NCI-H2107 treated with DMSO at 0.1 percent for 48 hours (cell line): ENCODE measurements around the gene DPP6.
"Not testable (repeated sequence)": the region's sequence is repeated elsewhere in the genome, so short reads cannot be mapped to it uniquely, and the experiment has no call there.

Experiments
- DNase-seq: peaks from one replicate; lab custom pipeline; 2025; ENCODE audit not compliant: unreplicated experiment; lab: John Stamatoyannopoulos, UW

The DPP6 gene

GRCh38 chr7:154072395-154073181 lies 20.4 kb downstream of the DPP6 start:
- DNase-seq, result peak; percentile 30

DNA sequence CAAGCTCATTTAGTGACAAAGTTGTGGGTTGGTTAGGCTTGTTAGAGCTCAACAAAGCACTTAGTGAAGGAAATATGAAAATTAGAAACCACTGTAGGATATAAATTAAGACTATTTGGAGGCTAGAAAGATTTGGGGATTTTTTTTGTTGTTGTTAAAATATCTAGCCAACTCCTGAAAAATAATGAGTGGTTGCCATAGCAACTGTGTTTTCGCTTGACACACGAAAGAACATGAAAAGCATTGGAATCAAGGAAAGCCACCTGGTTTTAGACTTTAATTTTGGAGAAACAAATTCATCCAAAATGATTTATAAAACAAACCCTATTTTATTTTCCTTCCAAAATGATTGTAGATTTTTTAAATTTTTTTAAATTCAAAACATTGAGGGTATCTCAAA lies 26.3 kb downstream of the DPP6 start:
- not testable (repeated sequence) for DNase-seq

DNA sequence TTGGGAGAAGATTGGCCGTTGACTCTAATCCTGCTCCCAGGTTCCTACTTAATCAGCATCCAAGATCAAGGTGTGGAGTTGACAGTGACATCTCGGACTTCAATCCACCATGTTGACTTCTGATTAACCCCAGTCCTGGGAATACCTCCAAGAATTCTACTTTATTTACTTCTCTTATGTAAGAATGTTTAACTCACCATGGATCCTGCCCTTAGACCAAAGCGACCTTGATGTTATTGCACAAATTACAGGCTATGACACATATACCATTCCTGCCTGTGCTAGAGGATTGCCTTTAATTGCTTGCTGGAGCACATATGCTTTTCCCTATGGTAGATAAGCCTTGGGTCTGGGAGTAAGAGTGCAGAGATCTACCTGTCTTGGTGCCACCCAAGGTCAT lies 28.1 kb downstream of the DPP6 start:
- DNase-seq, result not testable (repeated sequence)

DNA sequence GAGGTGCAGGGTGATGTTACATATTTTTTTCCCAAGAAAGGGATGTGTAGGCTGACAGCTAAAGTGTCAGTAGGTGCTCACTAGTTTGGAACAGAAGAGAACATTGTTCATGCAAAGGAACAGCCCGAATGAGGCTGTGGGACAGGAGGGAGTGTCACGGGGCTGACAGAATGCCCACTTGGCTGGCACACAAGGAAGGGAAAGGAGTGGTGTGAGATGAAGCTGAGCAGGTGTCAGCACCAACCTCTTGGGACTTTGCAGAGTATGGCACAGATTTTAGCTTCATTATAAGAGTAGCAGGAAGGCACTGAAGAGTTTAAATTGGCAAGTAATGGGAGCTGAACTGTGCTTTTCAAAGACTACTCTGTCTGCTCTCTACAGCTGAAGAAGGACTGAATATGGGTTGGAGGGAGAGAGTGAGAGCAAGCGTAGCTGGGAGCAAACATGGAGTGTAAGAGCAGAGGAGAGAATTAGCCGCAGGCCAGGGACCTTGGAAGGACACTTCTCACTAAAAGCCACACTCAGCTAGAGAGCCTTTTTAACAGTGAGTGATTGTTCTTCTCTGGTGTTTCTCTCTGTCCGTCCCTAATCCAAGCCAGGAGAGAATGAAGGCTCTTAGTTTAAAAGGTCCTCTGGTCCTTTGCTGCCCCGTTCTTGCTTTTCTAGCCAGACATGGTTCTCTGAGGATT lies 35.0 kb downstream of the DPP6 start:
- peak; percentile 14 for DNase-seq

DNA sequence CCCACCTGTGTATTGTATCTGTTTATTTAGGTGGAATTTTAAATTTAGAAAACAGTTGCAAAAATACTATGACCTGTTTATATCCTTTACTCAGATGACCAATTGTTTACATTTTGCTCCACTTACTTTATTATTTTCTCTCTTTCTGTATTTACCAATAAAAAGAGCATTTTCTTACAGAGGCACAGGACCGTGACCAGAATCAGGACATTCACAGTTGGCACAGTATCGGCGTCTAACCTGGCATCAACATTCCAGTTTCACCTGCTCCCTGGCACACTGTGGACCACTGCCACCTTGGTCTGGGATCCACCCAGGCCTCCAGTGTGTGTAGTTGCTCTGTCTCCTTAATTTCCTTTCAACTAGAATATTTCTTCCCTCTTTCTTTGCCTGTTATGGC lies 39.9 kb downstream of the DPP6 start:
- not testable (repeated sequence) for DNase-seq

DNA sequence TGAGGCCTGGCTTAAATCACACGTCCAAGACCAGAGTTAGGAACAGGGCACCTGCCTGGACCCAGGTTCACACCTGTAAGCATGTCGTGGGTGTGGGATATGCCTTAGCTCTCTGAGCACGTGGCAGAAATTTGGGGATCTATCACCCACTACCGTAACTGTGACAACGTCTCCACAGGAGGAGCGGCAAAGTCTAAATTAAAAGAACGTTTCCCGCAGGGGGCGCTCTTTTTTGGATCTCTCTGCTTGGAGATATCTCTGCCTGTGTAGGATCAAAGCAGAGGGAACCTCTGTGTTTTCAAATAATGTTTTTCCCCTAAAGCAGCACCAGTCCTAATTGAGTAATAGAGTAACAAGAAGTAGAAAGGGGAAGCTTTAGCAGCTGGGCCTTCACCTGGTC lies 43.0 kb downstream of the DPP6 start:
- not testable (repeated sequence) for DNase-seq

- not testable (repeated sequence) for DNase-seq
These were observed 52.9 kb downstream of the DPP6 start for GRCh38 chr7:154105063-154105462.

GRCh38 chr7:154109615-154110014 lies 57.4 kb downstream of the DPP6 start:
- not testable (repeated sequence) for DNase-seq

DNA sequence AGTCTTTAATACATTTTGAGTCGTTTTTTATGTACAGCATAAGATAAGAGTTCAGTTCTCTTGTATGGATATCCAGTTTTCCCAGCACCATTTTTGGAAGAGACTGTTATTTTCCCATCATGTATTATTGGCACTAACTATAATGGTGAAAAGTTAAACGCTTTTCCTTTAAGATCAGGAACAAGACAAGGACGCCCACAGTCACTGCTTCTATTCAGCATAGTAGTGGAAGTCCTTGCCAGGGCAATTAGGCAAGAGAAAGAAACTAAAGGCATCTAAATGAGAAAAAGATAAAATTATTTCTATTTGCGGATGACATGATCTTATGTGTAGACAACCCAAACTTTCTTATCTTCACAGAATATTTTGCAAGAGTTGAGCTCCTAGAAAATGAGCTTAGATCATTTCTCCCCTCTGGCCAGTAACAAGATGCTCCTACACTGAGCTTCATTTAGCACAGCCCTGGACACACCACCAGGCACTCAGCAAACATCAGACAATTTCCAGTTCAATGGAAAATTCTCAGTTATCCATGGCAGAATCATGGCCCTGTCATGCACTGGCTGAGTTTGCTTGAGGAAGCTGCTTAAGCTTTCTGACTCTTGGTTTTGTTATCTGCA lies 61.6 kb downstream of the DPP6 start:
- DNase-seq, result not testable (repeated sequence)

- not testable (repeated sequence) for DNase-seq
These were observed 65.5 kb downstream of the DPP6 start for GRCh38 chr7:154117411-154118390.

- not testable (repeated sequence) for DNase-seq
These were observed 68.6 kb downstream of the DPP6 start for GRCh38 chr7:154120825-154121224.

DNA sequence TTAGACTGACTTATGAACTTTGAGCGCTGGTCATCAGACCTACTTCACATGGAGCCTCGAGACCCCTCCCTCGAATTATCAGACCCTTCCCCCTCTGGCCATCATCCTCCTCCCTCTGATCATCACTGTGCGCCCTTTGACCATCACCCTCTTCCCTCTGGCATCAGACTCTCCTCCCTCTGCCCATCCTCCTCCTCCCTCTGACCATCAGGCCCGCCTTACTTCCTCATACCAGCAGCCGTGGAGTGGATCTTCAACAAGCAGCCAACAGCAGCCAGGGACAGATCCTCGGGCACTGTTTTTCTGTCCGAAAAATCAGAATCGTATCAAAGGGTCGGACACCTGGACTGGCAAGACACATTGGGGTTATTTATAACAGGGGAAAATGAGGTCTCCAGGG lies 70.5 kb downstream of the DPP6 start:
- not testable (repeated sequence) for DNase-seq

DNA sequence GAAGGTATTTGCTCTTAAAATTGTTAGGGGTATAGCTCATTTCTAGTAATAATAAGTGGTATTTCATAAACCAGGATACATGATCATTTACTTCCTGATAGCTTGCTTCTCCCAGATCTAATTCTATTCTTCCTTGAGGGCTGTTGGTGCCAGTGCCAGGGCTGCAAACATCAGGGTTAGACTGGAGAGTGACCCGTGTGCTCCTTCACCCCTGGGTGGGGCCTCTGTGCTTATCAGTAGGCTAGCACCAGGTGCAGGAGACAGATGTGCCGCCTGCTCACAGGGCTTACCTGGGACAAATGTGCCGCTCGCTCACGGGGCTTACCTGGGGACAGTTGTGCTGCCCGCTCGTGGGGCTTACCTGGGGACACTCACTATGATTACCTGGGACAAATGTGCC lies 71.2 kb downstream of the DPP6 start:
- not testable (repeated sequence) for DNase-seq

DNA sequence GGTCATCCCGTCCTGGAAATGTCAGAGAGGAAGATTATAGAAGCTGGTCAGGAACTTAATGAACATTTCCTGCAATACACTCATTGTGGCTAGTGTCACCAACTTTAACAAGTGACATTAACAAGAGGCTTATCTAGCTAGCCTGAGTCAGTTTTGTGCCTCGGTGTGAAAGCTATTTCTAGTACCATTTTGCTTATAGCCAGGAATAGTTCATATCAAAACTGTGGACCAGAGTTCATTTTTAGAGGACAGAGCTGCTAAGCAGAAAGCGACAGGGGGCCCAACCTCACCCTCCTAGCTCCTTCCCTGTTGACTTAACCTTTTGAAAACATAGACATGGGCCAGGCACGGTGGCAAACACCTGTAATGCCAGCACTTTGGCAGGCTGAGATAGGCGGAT lies 76.9 kb downstream of the DPP6 start:
- DNase-seq, result not testable (repeated sequence)

DNA sequence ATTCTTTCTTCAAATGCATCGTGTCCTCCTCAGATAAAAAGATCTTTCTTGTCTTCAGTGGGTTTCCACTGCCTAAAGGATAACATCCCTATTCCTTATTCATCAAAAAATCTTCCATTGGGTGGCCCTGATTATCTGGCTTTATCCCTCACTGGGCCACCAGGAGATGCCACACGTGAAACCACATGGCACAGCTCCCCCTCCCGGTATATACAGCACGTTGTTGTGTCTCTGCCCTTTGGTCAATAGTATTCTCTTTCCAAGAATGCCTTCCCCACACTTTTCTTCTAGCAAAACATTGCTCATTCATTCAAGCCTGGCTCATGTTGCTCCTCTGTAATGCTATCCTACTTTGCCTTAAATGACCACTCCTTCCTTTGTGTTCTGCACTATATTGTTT lies 80.4 kb downstream of the DPP6 start:
- not testable (repeated sequence) for DNase-seq

DNA sequence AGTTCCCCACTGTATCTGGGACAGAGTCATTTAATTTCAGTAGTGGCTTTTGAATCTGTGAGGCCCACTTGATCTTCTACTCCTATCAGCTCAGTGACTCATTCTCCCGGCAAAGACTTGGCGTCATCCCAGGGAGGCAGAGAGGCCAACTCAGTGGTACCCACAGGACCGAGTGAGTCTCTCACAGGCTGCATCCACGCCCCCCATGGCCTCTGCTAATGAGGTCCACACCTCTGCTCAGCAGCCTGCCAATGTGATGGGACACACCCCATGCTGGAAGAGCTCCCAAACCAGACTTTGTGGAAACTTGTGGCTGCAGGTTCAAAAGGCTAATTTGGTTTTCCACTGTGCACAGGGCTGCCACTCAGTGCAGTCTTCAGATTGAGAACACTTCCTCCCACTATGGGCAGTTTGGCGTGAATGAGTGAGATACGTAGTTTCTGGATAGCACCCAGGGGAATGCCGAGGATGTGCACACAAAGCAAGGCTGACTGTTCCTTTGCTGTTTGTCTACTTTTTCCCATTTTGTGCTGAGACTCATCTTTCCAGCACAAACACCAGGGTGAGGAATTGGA lies 81.6 kb downstream of the DPP6 start:
- not testable (repeated sequence) for DNase-seq

DNA sequence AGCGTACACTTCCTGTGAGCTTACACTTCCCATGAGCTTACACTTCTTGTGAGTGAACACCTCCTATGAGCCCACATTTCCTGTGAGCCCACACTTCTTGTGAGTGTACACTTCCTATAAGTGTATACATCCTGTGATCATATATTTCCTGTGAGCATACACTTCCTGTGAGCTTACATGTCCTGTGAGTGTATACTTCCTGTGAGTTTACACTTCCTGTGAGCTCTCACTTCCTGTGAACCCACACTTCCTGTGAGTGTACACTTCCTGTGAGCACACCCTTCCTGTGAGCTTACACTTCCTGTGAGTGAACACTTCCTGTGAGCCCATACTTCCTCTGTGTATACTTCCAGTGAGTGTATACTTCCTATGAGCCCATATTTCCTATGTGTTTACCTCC lies 82.5 kb downstream of the DPP6 start:
- DNase-seq, result not testable (repeated sequence)

DNA sequence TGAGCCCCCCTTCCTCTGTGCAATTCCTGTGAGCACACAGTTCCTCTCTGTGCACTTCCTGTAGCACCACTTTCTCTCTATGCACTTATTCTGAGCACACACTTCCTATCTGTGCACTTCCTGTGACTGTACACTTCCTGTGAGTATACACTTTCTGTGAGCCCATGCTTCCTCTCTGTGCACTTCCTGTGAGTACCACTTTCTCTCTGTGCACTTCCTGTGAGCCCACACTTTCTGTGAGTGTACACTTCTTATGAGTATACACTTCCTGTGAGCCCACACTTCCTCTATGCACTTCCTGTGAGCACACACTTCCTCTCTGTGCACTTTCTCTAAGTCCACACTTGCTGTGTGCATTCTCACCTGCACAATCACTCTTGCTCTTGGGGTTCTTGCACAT lies 83.4 kb downstream of the DPP6 start:
- not testable (repeated sequence) for DNase-seq

DNA sequence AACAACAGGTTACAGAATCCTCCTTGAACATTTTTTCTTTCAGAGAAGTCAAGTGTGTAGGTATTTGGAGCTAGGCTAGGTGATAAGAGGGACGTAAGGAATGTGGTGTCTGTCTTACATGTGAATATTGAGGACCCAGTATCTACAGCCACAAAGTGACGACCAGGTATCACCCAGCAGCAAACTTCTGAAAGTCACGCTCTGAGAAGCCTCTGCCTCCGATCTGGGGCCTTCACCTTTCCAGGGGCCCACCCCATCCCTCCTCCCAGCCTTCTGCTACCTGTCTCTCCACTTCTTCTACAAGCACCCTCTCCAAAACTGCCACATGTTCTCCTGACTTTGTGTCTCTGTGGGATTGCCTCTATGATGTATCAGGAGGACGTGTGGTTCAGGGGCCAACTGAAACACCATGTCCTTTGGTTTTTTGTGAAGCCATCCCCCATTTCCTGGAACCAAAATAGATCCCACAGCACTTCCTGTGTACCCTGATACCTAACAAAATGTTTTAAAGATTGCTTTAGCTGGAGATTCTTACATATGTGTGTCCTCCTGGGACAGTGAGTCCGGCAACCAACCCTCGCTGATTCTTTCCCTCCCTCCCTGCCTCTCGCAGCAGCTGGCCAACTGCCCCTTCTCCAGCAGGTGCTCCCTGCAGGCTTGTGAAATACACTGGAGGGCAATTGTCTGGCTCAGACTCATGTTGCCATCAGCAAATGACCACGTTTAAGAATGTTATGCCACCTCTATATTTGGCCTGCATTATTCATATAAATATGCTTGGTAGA lies 93.9 kb downstream of the DPP6 start:
- DNase-seq, result not testable (repeated sequence)

DNA sequence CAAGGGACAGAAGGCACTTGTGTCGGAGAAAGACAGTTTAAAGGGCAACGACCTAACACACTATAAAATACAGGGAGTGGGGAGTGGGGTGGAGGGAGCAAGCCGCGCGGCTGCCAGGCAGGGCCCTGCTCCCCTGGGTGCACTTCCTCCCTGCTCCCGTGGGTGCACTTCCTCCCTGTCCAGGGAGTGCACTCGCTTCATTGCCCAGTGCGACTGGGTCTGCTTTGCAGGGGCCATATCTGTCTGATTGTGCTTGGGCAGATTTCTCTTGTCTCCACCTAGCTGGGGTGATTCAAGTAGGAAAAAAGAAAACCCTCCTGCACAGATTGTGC lies 94.5 kb downstream of the DPP6 start:
- not testable (repeated sequence) for DNase-seq
